Nephron progenitor cell (in vitro differentiated cells): ENCODE data around the gene BDH1.

Source experiments
- DNase-seq: peaks from one replicate; pipeline ENCODE4 v3.0.0; 2021
- H3K27ac Mint-ChIP-seq: 2 replicates; pipeline ENCODE4 v1.8.0; 2021; ENCODE audit warnings: mild to moderate bottlenecking, moderate library complexity, mixed read lengths
- H3K27me3 Mint-ChIP-seq: 2 replicates; pipeline ENCODE4 v1.8.0; 2021; ENCODE audit warnings: mild to moderate bottlenecking, low read depth, mixed read lengths; ENCODE audit not compliant: poor library complexity
- H3K36me3 Mint-ChIP-seq: 2 replicates; pipeline ENCODE4 v1.8.0; 2021; ENCODE audit warnings: low read depth, mixed read lengths
- H3K4me1 Mint-ChIP-seq: 2 replicates; pipeline ENCODE4 v1.8.0; 2021; ENCODE audit warnings: mixed read lengths
- H3K4me3 Mint-ChIP-seq: 2 replicates; pipeline ENCODE4 v1.8.0; 2021; ENCODE audit warnings: mild to moderate bottlenecking, moderate library complexity, mixed read lengths
- H3K9me3 Mint-ChIP-seq: 2 replicates; pipeline ENCODE4 v1.8.0; 2021; ENCODE audit warnings: mild to moderate bottlenecking, moderate library complexity, mixed read lengths
- TF ChIP-seq, protein P1 (sequence below): fragments of 200-600 bp; sonication (generic); IDR thresholded peaks from 2 replicates; pipeline ENCODE4 v1.5.0; 2021; ENCODE audit warnings: antibody characterized with exemption

Gene BDH1

DNA sequence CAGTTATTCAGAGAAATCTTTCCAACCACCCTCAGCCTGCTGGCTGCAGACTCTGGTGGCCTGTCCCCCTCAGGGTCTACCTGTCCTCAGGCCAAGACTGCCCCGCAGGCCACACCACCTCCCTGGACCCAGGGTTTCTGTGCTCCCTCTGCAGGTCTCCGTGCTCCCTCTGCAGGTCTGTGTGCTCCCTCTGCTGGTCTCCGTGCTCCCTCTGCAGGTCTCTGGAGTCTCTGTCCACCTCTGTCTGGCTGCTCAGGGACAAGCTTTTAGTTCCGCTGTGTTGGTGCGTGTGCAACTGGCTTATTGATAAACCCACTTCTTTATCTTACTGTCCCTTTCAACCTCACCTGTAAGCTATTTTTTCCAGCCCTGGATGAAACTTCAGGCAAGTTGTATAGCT lies 30.1 kb downstream of the BDH1 start:
- Mint-ChIP-seq H3K36me3 (peaks cover 9% of the 10 kb centered on the region), H3K27me3 (peaks cover 18% of the 10 kb centered on the region), H3K9me3 (no peaks in the 10 kb centered on the region), H3K4me3 (no peak overlapping the region), H3K27ac (no peak overlapping the region), H3K4me1 (peaks cover 29% of the 10 kb centered on the region)
- no peak for DNase-seq
- TF ChIP-seq, protein P1, sequence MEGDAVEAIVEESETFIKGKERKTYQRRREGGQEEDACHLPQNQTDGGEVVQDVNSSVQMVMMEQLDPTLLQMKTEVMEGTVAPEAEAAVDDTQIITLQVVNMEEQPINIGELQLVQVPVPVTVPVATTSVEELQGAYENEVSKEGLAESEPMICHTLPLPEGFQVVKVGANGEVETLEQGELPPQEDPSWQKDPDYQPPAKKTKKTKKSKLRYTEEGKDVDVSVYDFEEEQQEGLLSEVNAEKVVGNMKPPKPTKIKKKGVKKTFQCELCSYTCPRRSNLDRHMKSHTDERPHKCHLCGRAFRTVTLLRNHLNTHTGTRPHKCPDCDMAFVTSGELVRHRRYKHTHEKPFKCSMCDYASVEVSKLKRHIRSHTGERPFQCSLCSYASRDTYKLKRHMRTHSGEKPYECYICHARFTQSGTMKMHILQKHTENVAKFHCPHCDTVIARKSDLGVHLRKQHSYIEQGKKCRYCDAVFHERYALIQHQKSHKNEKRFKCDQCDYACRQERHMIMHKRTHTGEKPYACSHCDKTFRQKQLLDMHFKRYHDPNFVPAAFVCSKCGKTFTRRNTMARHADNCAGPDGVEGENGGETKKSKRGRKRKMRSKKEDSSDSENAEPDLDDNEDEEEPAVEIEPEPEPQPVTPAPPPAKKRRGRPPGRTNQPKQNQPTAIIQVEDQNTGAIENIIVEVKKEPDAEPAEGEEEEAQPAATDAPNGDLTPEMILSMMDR, result no peak

DNA sequence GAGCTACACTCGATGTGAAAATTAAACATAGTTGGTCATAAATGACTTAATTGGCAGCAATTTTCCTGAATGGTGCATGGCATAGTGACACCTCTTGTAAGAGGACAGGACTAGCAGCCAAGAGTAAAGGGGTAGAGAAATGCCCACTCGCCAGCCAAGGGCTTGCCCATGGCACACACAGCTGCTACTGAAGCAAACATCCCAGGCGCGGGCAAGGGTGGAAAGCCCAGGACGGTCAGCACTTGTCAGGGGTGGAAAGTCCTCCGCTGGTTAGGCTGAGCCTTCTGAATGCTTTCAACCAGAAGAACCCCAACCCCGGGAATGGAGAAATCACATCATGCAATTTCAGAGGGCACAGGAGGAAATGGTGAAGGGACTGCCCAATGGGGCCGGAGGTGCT lies 31.6 kb downstream of the BDH1 start:
- Mint-ChIP-seq H3K4me1 (peaks cover 39% of the 10 kb centered on the region), H3K27ac (no peak overlapping the region), H3K9me3 (no peaks in the 10 kb centered on the region), H3K27me3 (peaks cover 18% of the 10 kb centered on the region), H3K4me3 (no peak overlapping the region), H3K36me3 (peaks cover 9% of the 10 kb centered on the region)
- no peak for DNase-seq
- TF ChIP-seq, protein P1, result no peak

DNA sequence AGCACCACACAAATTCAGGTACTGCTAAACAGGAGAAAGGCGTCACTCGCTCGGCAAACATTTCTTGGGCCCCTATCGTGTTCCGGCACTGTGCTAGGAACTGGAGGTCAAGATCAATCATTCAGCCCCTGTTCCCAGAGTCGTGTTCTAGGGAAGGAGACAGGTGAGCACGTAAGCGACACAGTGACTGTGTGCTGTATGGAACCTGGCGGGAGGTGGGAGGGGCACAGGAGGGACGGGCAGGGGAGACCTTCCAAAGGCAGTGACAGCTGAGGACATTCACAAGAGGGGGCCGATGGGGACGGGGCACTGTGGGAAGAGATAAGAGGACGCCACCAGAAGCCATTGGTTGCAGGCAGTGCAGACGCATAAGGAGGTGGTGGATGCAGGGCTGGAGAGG lies 32.2 kb downstream of the BDH1 start:
- Mint-ChIP-seq H3K27me3 (peaks cover 18% of the 10 kb centered on the region), H3K4me1 (peaks cover 39% of the 10 kb centered on the region), H3K36me3 (peaks cover 8% of the 10 kb centered on the region), H3K9me3 (no peaks in the 10 kb centered on the region), H3K27ac (no peak overlapping the region), H3K4me3 (no peak overlapping the region)
- DNase-seq, result no peak
- TF ChIP-seq, protein P1, result no peak

DNA sequence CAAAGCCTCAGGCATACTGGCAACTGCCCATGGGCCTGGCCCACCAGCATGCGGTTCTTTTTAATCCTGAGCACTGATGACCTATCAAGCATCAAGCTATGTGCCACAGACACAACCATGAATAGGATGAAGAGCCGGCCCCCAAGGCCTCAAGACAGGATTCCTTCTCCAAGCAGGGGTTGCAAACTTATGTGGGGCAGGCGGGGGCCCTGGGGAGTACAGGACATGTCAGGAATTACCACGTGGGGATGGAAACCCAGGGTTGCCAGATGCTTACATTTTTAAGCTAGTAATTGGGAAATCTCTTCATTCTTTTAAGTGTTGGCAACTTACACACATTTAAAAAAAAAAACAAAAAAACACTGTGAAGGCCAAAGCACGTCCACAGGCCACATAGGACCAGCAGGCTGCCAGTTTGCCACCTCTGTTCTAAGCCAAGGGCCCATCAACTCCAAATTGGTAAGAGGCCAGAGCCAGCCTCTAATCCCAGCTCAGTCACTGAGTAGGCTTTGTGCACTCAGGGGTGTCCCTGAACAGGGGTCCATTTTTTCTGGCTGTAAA lies 32.8 kb downstream of the BDH1 start:
- peaks cover 3% of the 10 kb centered on the region for H3K36me3 Mint-ChIP-seq
- peaks cover 39% of the 10 kb centered on the region for H3K4me1 Mint-ChIP-seq
- no peak overlapping the region for H3K27ac Mint-ChIP-seq
- TF ChIP-seq, protein P1, result no peak
- H3K9me3 Mint-ChIP-seq, result no peaks in the 10 kb centered on the region
- peaks cover 18% of the 10 kb centered on the region for H3K27me3 Mint-ChIP-seq
- H3K4me3 Mint-ChIP-seq, result no peak overlapping the region
- no peak for DNase-seq

DNA sequence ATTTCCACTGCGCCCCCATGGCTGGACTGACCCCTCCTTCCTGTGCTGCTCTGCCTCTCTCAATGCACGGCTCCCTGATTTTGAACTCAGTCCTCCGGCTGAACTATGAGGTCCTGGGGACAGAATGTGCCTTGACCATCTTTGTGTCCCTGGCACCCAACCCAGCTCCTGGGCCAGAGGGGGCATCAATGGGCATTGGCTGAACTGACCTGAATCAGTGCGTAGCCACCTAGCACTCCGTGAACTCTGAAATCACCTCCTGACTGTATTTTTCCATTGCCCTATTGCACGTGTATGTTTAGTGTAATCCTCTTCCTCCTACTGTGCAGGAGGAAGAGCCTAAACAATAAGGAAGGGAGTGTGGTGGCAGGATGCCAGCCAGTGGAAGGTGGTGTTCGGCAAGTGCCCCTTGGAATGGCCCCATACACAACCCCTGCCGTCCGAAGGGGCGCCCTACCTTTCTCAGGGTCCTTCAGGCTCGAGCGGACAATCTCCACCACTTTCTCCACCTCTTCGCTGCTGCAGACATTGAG lies 33.5 kb downstream of the BDH1 start:
- Mint-ChIP-seq H3K9me3 (no peaks in the 10 kb centered on the region), H3K4me1 (peaks cover 39% of the 10 kb centered on the region), H3K4me3 (no peak overlapping the region), H3K27ac (no peak overlapping the region), H3K27me3 (peaks cover 16% of the 10 kb centered on the region), H3K36me3 (no peaks in the 10 kb centered on the region)
- TF ChIP-seq, protein P1, result no peak
- DNase-seq, result no peak
